Measurements from ENCODE around the gene MAP3K21.

GRCh38 chr1:233336554-233337456 lies 9.3 kb downstream of the MAP3K21 start:
- TF ChIP-seq, protein P1, sequence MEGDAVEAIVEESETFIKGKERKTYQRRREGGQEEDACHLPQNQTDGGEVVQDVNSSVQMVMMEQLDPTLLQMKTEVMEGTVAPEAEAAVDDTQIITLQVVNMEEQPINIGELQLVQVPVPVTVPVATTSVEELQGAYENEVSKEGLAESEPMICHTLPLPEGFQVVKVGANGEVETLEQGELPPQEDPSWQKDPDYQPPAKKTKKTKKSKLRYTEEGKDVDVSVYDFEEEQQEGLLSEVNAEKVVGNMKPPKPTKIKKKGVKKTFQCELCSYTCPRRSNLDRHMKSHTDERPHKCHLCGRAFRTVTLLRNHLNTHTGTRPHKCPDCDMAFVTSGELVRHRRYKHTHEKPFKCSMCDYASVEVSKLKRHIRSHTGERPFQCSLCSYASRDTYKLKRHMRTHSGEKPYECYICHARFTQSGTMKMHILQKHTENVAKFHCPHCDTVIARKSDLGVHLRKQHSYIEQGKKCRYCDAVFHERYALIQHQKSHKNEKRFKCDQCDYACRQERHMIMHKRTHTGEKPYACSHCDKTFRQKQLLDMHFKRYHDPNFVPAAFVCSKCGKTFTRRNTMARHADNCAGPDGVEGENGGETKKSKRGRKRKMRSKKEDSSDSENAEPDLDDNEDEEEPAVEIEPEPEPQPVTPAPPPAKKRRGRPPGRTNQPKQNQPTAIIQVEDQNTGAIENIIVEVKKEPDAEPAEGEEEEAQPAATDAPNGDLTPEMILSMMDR (IDR thresholded peaks at IDR 0.05; ENCODE audit: control extremely low read depth in 1 of 3, insufficient read depth in 1 of 3, low read depth in 1 of 3, low read length in 3 of 3): no peak
- TF ChIP-seq RBBP5 (IDR thresholded peaks at IDR 0.05; ENCODE audit: borderline replicate concordance, low read depth, low read length) (no peak), SRF (IDR thresholded peaks at IDR 0.05; ENCODE audit: low read depth, low read length) (no peak), EZH2 (IDR thresholded peaks at IDR 0.05; ENCODE audit: low read depth, low read length, severe bottlenecking) (no peak), POLR2AphosphoS5 (IDR thresholded peaks at IDR 0.05; ENCODE audit: low read depth, low read length) (no peak), USF2 (IDR thresholded peaks at IDR 0.05; ENCODE audit: low read length) (no peak), TBP (IDR thresholded peaks at IDR 0.05; ENCODE audit: low read depth, low read length) (no peak), JUN (IDR thresholded peaks at IDR 0.05; ENCODE audit: low read depth, low read length) (no peak), RAD21 (IDR thresholded peaks at IDR 0.05 in 1 of 2, conservative IDR thresholded peaks at IDR 0.05 in 1 of 2; ENCODE audit: low read depth in 2 of 2, low read length in 2 of 2) (no peak), SIN3A (conservative IDR thresholded peaks at IDR 0.05 in 1 of 2, IDR thresholded peaks at IDR 0.05 in 1 of 2; ENCODE audit: low read depth in 1 of 2, low read length in 2 of 2) (no peak), CEBPB (IDR thresholded peaks at IDR 0.05; ENCODE audit: low read depth, low read length) (no peak)

Data from H1 (cell line).